K562 (cell line): ENCODE data around the gene CBY3. TPM values are rescaled to one million over a fixed set of nuclear protein-coding genes. Genes with fewer than 3 reads are reported as not detected.
A peak's percentile ranks its signal among the peaks of the same experiment; 100 is the strongest.

ENCODE experiments used
- ARHGAP35 ChIP-seq: fragments of 450-650 bp; IDR thresholded peaks from 2 replicates; pipeline ENCODE4 v1.6.1; 2018; ENCODE audit not compliant: partially characterized antibody
- ESRRA ChIP-seq: fragments of 450-650 bp; IDR thresholded peaks from 2 replicates; pipeline ENCODE4 v1.6.1; 2014; ENCODE audit warnings: low read depth, mild to moderate bottlenecking, moderate library complexity, borderline replicate concordance
- GABPA ChIP-seq: fragments of 200-800 bp; sonication (Bioruptor generic); conservative IDR thresholded peaks from 2 replicates; pipeline ENCODE4 v1.6.1; 2016; ENCODE audit warnings: low read depth, missing genetic modification characterization, missing compliant biosample characterization
- HOMEZ ChIP-seq: fragments of 250-450 bp; sonication (Bioruptor Pico); IDR thresholded peaks from 2 replicates; pipeline ENCODE4 v1.4.0; 2020; ENCODE audit warnings: mild to moderate bottlenecking, moderate library complexity
- KDM1A ChIP-seq, 2 experiments: fragments of 450-650 bp; IDR thresholded peaks; 2 replicates each; pipeline ENCODE4 v1.6.1; 2016; ENCODE audit warnings: mild to moderate bottlenecking in 2 of 2
- MTA2 ChIP-seq: fragments of 450-650 bp; IDR thresholded peaks from 2 replicates; pipeline ENCODE4 v1.6.1; 2016; ENCODE audit warnings: low read depth
- NCOR1 ChIP-seq: fragments of 450-650 bp; IDR thresholded peaks from 2 replicates; pipeline ENCODE4 v1.6.1; 2016; ENCODE audit warnings: mild to moderate bottlenecking, moderate library complexity
- NR4A1 ChIP-seq, 2 experiments: fragments of 250-450 bp in 1 of 2; fragments of 450-650 bp in 1 of 2; sonication (Bioruptor Pico) in 1 of 2; IDR thresholded peaks; 2 replicates each; pipeline versions ENCODE4 v1.4.0 to v1.6.1; 2016 to 2020; ENCODE audit warnings: mild to moderate bottlenecking in 2 of 2, missing compliant biosample characterization in 1 of 2, missing genetic modification characterization in 1 of 2, moderate library complexity in 1 of 2
- PHB2 ChIP-seq: fragments of 450-650 bp; IDR thresholded peaks from 2 replicates; pipeline ENCODE4 v1.6.1; 2017; ENCODE audit warnings: low read depth
- PHTF2 ChIP-seq: fragments of 250-450 bp; sonication (Bioruptor Pico); IDR thresholded peaks from 2 replicates; pipeline ENCODE4 v1.5.0; 2021; ENCODE audit warnings: mild to moderate bottlenecking
- RERE ChIP-seq: sonication (generic); formaldehyde crosslinking; IDR thresholded peaks from 2 replicates; pipeline ENCODE4 v1.8.0; 2023; ENCODE audit warnings: missing genetic modification reagents, mild to moderate bottlenecking, borderline replicate concordance
- SIN3B ChIP-seq: fragments of 450-650 bp; IDR thresholded peaks from 2 replicates; pipeline ENCODE4 v1.6.1; 2017; ENCODE audit warnings: low read depth, mild to moderate bottlenecking, moderate library complexity
- SMAD3 ChIP-seq: fragments of 450-650 bp; formaldehyde crosslinking; conservative IDR thresholded peaks from 2 replicates; pipeline ENCODE4 v1.4.0; 2020; ENCODE audit warnings: mild to moderate bottlenecking
- SP2 ChIP-seq: IDR thresholded peaks from 2 replicates; pipeline ENCODE4 v1.6.1; 2011; ENCODE audit warnings: mild to moderate bottlenecking, low read depth, low read length, moderate library complexity; ENCODE audit not compliant: poor library complexity, severe bottlenecking; ENCODE audit errors: extremely low read depth
- TCF7L2 ChIP-seq: fragments of 150-350 bp; IDR thresholded peaks from 2 replicates; pipeline ENCODE4 v1.6.1; 2016; ENCODE audit warnings: low read depth, mild to moderate bottlenecking, low read length, moderate library complexity
- ZFP91 ChIP-seq: sonication (generic); formaldehyde crosslinking; IDR thresholded peaks from 2 replicates; pipeline ENCODE4 v1.8.0; 2022; ENCODE audit warnings: mild to moderate bottlenecking, missing genetic modification reagents
- ZNF143 ChIP-seq: sonication (generic); formaldehyde crosslinking; IDR thresholded peaks from 2 replicates; pipeline ENCODE4 v1.9.0; 2022; ENCODE audit warnings: mild to moderate bottlenecking, missing genetic modification reagents
- ZNF41 ChIP-seq: fragments of 250-450 bp; sonication (Bioruptor Pico); conservative IDR thresholded peaks from 2 replicates; pipeline ENCODE4 v1.4.0; 2020; ENCODE audit warnings: mild to moderate bottlenecking
- ZNF445 ChIP-seq: fragments of 250-450 bp; sonication (Bioruptor Pico); IDR thresholded peaks from 2 replicates; pipeline ENCODE4 v1.4.0; 2020; ENCODE audit warnings: low read depth, mild to moderate bottlenecking, moderate library complexity
- polyA plus RNA-seq, 8 experiments: library from polyadenylated mRNA; depleted of rRNA in 4 of 8; stranded (reverse) in 5 of 8; unstranded in 3 of 8; fragments of >200 nt; fragmentation: Nextera tagmentation in 2 of 8; fragmentation: Illumina TruSeq in 1 of 8; extraction: Ambion mirVana in 2 of 8; extraction: Trizol in 1 of 8; gene quantifications; 2 replicates each; pipeline versions ENCODE4 v1.2.1 to v1.2.3, GENCODE V29; 2011 to 2014; ENCODE audit warnings: inconsistent platforms in 1 of 8, missing spikeins in 1 of 8
- total RNA-seq, 7 experiments: library from RNA; depleted of rRNA in 6 of 7; stranded (reverse); fragments of >200 nt in 6 of 7; fragmentation: Illumina TruSeq in 2 of 7; extraction: Trizol in 2 of 7; gene quantifications; 2 replicates each; pipeline versions ENCODE4 v1.2.1 to v1.2.3, GENCODE V29; 2011 to 2021; ENCODE audit warnings: low replicate concordance in 1 of 7

The CBY3 gene
- total and polyA plus RNA-seq, 9 of the 15 experiments (the other 6 are each of a cell fraction or from before 2014, with no cell fraction given) = not detected

- no peak for TF ChIP-seq ARHGAP35
- peak; percentile 65; the same call in 1 of the 2 replicates for TF ChIP-seq SIN3B
- 0 out of 2 replicates have a peak, but pooled peaks have one; percentile 42 for TF ChIP-seq ESRRA
- no peak for TF ChIP-seq KDM1A (IDR thresholded peaks at IDR 0.05)
- no peak for TF ChIP-seq TCF7L2
- no peak for TF ChIP-seq ZNF143
- TF ChIP-seq MTA2 = peak; percentile 14; the same call in 1 of the 2 replicates
- TF ChIP-seq SP2 = no peak
- no peak for TF ChIP-seq HOMEZ
- no peak for TF ChIP-seq ZNF41 (CRISPR knock-in tag)
- TF ChIP-seq ZNF445 (CRISPR knock-in tag) = no peak
- TF ChIP-seq PHTF2 (CRISPR knock-in tag) = no peak
- no peak for TF ChIP-seq SMAD3 (CRISPR knock-in tag)
- TF ChIP-seq PHB2 = no peak
- TF ChIP-seq RERE (CRISPR knock-in tag) = no peak
- 0 out of 2 replicates have a peak, but pooled peaks have one; percentile 29 for TF ChIP-seq NR4A1 (CRISPR knock-in tag; IDR thresholded peaks at IDR 0.05)
- peak; percentile 73; the same call in 1 of the 2 replicates for TF ChIP-seq NR4A1 (tag; IDR thresholded peaks at IDR 0.05)
- TF ChIP-seq ZFP91 = no peak
- no peak for TF ChIP-seq NCOR1
- no peak; the same call in 1 of the 2 replicates for TF ChIP-seq GABPA (tag)
Observed at GRCh38 chr5:179678223-179679013, 2.4 kb downstream of the CBY3 start (continued).
